ENCODE measurements around the gene RNF141. TPM values are rescaled to one million over a fixed set of nuclear protein-coding genes. Genes with fewer than 3 reads are reported as not detected.
A peak's percentile ranks its signal among the peaks of the same experiment; 100 is the strongest.

Gene RNF141
- total and polyA plus RNA-seq, 5 donors = 14.1 to 49.8 (median 40.9) TPM

DNA sequence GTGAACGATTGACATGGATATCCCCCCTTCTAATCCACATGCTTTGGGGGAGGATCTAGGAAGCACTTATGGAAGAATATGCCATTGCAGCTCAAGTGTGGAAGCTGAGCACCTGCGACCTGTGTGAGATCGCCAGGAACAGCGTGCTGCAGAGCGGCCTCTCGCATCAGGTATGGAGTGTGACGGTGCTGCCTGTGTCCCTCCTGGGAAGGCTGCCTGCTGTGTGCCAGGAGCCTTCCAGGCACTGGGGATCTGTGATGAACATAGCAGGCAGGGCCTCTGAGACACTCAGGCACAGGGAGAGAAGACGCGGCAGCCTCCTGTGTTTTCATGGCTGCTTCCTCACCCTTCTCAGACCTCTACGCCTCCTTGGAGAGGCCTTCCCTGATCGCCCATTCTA is 36.5 kb downstream of the RNF141 start:
- H3K4me3 ChIP-seq (ENCODE audit: low read length) = no peak overlapping the region
- H3K4me1 ChIP-seq (ENCODE audit: control insufficient read depth, insufficient read depth, low read length) = no peaks in the 10 kb centered on the region
- ATAC-seq (no peak), DNase-seq (no peak)
- intact Hi-C loops (cut with DNase I) = no loop called here
- H3K27me3 ChIP-seq (ENCODE audit: control insufficient read depth, insufficient read depth) = no peaks in the 10 kb centered on the region
- H3K9me3 ChIP-seq (ENCODE audit: control insufficient read depth, low read length) = no peaks in the 10 kb centered on the region
- 95% methylated on average over 11 of the region's 11 CpGs for WGBS
- H3K27ac ChIP-seq (ENCODE audit: low read length) = no peak overlapping the region

- Histone ChIP-seq H3K4me1 (ENCODE audit: control insufficient read depth, insufficient read depth, low read length) (no peaks in the 10 kb centered on the region), H3K27ac (ENCODE audit: low read length) (no peak overlapping the region), H3K4me3 (ENCODE audit: low read length) (no peak overlapping the region), H3K9me3 (ENCODE audit: control insufficient read depth, low read length) (no peaks in the 10 kb centered on the region), H3K27me3 (ENCODE audit: control insufficient read depth, insufficient read depth) (no peaks in the 10 kb centered on the region)
- DNase-seq (peak in 1 of 3 donors; percentile 56), ATAC-seq (no peak)
- WGBS = 78% methylated on average over 5 of the region's 5 CpGs
- intact Hi-C loops (cut with DNase I) = no loop called here
These were observed 37.1 kb downstream of the RNF141 start for GRCh38 chr11:10503777-10504480.

- H3K27me3 ChIP-seq (ENCODE audit: control insufficient read depth, insufficient read depth) = no peaks in the 10 kb centered on the region
- WGBS = 87% methylated on average over 2 of the region's 2 CpGs
- H3K27ac ChIP-seq (ENCODE audit: low read length) = no peak overlapping the region
- peak in 1 of 2 donors; percentile 46 for ATAC-seq
- intact Hi-C loops (cut with DNase I) = no loop called here
- H3K4me3 ChIP-seq (ENCODE audit: low read length) = no peak overlapping the region
- no peak for DNase-seq
- H3K4me1 ChIP-seq (ENCODE audit: control insufficient read depth, insufficient read depth, low read length) = no peaks in the 10 kb centered on the region
- H3K9me3 ChIP-seq (ENCODE audit: control insufficient read depth, low read length) = no peaks in the 10 kb centered on the region
These were observed 37.8 kb downstream of the RNF141 start for GRCh38 chr11:10503221-10503620.

- Histone ChIP-seq H3K4me1 (ENCODE audit: control insufficient read depth, insufficient read depth, low read length) (no peaks in the 10 kb centered on the region), H3K9me3 (ENCODE audit: control insufficient read depth, low read length) (no peaks in the 10 kb centered on the region), H3K27me3 (ENCODE audit: control insufficient read depth, insufficient read depth) (no peaks in the 10 kb centered on the region), H3K4me3 (ENCODE audit: low read length) (no peak overlapping the region), H3K27ac (ENCODE audit: low read length) (no peak overlapping the region)
- intact Hi-C loops (cut with DNase I) = no loop called here
- 84% methylated on average over 3 of the region's 3 CpGs for WGBS
- DNase-seq (no peak), ATAC-seq (peak; percentile 39 to 50)
These were observed 38.2 kb downstream of the RNF141 start for GRCh38 chr11:10502770-10503169.

DNA sequence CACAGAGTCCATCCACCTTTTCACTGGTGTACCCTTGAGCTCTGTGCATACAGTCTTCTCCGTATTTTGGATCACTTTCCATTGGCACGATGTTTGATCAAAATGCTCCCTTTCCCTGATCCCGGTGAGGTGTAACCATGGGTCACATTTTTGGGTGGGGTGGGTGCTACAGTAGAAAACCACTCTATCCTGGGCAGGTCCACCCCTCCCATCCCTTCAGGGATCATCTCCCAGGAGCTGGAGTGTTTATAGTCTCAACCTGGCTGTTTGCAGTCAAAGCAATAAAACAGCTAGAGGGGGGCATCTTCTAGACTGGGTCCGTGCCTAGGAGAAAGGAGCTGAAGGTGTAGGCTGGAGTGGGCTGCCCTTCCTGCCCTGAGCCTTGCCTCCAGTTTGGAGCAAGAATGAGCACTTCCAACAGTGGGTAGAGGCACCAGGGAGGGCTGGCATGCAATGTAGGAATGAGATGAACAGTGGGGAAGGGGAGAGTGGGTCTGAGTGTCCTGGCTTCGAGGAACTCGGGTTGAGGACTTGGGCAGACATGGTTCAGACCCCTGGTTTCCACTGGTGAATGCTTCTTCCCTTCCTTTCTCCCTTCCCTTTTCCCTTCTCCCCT is 38.8 kb downstream of the RNF141 start:
- no peaks in the 10 kb centered on the region for H3K27me3 ChIP-seq (ENCODE audit: control insufficient read depth, insufficient read depth)
- no peaks in the 10 kb centered on the region for H3K4me1 ChIP-seq (ENCODE audit: control insufficient read depth, insufficient read depth, low read length)
- H3K4me3 ChIP-seq (ENCODE audit: low read length) = no peak overlapping the region
- WGBS = 95% methylated on average over 6 of the region's 6 CpGs
- no peak for DNase-seq
- intact Hi-C loops (cut with DNase I) = no loop called here
- H3K27ac ChIP-seq (ENCODE audit: low read length) = no peak overlapping the region
- H3K9me3 ChIP-seq (ENCODE audit: control insufficient read depth, low read length) = no peaks in the 10 kb centered on the region
- no peak for ATAC-seq

DNA sequence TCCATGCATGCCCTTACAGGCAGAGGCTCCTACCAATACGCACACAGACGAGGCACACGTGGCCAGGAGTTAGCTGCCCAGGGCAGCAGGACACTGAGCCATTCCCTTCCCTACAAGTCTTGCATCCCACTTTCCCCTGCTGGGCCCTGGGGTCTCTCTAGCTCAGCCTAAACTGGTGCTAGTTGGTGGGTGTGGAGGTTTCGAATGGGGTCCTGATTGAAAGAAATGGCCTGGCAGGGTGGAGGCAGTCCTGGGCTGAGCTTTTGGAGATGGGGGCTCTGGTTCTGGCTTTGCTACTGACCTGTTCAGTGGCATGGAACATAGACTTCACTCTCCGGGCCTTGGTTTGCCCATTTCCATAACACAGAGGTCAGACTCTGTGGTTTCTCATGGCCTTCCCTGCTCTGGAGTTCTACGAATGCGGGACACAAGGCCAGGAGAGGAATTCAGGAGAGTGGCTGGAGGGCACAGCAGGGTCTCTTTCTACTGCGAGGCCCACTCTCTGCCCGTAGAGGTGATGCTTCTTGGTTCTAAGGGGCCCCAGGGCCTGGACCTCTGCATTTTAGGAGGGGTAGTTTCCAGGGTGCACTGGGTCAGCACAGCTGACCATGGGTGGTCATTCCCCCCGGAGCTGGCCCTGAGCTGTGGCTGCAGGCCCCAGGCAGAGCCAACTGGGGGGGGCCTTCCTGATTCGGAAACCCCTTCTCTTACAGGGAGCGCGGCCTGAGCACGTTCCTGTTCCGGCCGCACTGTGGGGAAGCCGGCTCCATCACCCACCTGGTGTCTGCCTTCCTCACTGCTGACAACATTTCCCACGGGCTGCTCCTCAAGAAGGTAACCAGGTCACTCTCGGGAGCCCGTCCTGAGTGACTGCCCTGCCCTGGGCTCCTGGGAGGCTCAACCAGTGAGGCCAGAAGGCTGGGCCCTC is 40.0 kb downstream of the RNF141 start:
- DNase-seq (no peak), ATAC-seq (no peak)
- Histone ChIP-seq H3K27ac (ENCODE audit: low read length) (no peak overlapping the region), H3K4me3 (ENCODE audit: low read length) (no peak overlapping the region), H3K4me1 (ENCODE audit: control insufficient read depth, insufficient read depth, low read length) (no peaks in the 10 kb centered on the region), H3K9me3 (ENCODE audit: control insufficient read depth, low read length) (no peaks in the 10 kb centered on the region), H3K27me3 (ENCODE audit: control insufficient read depth, insufficient read depth) (no peaks in the 10 kb centered on the region)
- 95% methylated on average over 20 of the region's 20 CpGs for WGBS
- intact Hi-C loops (cut with DNase I) = no loop called here

DNA sequence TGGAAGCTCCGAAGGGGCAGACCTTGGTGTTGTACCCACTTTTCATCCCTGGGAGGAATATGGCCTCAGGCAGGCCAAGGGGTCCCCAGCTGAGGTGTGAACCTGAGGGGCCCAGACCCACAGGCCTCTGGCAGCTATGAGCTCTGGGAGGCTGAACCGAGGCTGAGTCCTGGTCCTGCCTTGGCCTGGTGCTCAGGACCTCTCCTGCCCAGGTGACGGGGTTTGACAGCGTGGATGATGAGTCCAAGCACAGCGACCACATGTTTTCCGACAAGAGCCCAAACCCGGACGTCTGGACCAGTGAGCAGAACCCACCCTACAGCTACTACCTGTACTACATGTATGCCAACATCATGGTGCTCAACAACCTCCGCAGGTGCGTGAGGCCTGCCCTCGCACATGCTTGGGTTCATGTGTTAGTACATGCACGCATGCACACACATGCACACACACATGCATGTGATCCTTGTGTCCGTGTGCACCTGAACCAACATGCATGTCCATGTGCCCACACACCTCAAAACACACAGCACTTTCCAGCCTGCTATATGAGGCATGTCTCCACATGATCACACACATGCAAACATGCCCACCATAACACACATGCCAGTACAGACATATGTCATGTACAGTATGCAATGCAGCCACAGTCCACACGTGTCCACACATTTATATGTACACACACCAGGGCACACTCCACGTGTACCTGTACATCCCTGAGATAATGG is 40.9 kb downstream of the RNF141 start:
- Histone ChIP-seq H3K4me1 (ENCODE audit: control insufficient read depth, insufficient read depth, low read length) (no peaks in the 10 kb centered on the region), H3K27me3 (ENCODE audit: control insufficient read depth, insufficient read depth) (no peaks in the 10 kb centered on the region), H3K4me3 (ENCODE audit: low read length) (no peak overlapping the region), H3K9me3 (ENCODE audit: control insufficient read depth, low read length) (no peaks in the 10 kb centered on the region), H3K27ac (ENCODE audit: low read length) (no peak overlapping the region)
- DNase-seq (no peak), ATAC-seq (no peak)
- intact Hi-C loops (cut with DNase I) = no loop called here
- WGBS = 94% methylated on average over 15 of the region's 15 CpGs

DNA sequence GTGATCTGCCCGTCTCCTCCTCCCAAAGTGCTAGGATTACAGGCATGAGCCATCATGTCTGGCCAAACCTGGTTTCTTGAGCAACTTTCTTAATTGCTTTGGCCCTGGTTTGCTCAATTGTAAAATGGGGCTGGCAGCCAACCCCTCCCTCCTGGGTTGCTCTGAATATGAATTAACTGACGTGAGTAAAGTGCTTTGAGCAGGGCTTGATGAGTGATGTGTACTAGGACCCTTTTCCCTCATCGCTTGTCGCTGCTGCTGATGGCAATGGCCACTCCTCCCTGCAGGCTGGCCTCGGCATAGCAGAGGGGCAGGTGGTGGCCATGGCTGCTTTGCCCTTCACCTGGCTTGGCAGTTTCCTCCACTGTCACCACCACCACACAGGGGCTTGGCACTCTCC is 41.5 kb downstream of the RNF141 start:
- intact Hi-C loops (cut with DNase I) = no loop called here
- Histone ChIP-seq H3K4me3 (ENCODE audit: low read length) (no peak overlapping the region), H3K27me3 (ENCODE audit: control insufficient read depth, insufficient read depth) (no peaks in the 10 kb centered on the region), H3K9me3 (ENCODE audit: control insufficient read depth, low read length) (no peaks in the 10 kb centered on the region), H3K27ac (ENCODE audit: low read length) (no peak overlapping the region), H3K4me1 (ENCODE audit: control insufficient read depth, insufficient read depth, low read length) (no peaks in the 10 kb centered on the region)
- 92% methylated on average over 5 of the region's 5 CpGs for WGBS
- DNase-seq (no peak), ATAC-seq (no peak)

DNA sequence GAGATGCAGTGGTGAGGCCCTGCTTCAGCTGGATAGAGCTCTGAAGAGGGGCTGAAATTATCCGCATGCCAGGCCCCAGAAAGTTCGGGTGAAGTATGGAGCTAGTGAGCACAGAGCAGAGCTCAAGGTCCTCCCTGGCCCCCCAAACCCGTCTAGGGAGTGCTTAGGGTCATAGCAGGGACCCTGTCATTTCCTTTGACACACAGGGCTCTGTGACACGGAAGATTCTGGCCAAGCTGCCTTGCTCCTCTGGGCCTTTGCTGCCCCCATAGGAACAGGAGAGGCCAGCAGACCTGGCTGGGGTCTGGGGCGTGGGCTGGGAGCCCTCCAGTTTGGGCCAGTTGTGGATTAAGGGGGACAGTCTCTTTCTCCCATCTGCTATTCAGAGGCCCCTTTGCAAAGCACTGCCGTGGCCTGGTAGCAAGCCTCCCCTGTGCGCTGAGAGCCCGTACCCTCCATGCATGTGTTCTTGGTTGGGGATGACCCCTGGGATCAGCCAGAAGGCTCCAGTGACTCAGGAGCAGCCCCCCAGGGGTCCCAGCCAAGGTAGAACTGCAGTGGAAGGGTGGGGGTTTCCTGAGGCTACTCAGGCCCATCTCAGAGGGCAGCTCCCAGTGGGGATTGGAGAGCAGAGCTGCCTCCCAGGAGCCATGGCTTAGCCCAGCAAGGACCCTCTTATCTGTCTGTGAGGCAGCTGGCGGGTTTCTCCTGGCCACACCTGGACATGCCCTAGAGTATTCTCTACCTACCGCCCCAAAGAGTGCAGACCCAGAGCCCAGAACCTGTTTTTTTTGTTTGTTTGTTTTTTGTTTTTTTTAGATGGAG is 42.3 kb downstream of the RNF141 start:
- 90% methylated on average over 10 of the region's 10 CpGs for WGBS
- H3K9me3 ChIP-seq (ENCODE audit: control insufficient read depth, low read length) = no peaks in the 10 kb centered on the region
- intact Hi-C loops (cut with DNase I) = no loop called here
- ATAC-seq = no peak
- no peak overlapping the region for H3K27ac ChIP-seq (ENCODE audit: low read length)
- DNase-seq = no peak
- no peak overlapping the region for H3K4me3 ChIP-seq (ENCODE audit: low read length)
- no peaks in the 10 kb centered on the region for H3K4me1 ChIP-seq (ENCODE audit: control insufficient read depth, insufficient read depth, low read length)
- no peaks in the 10 kb centered on the region for H3K27me3 ChIP-seq (ENCODE audit: control insufficient read depth, insufficient read depth)

- Histone ChIP-seq H3K27ac (ENCODE audit: low read length) (no peak overlapping the region), H3K9me3 (ENCODE audit: control insufficient read depth, low read length) (no peaks in the 10 kb centered on the region), H3K4me1 (ENCODE audit: control insufficient read depth, insufficient read depth, low read length) (no peaks in the 10 kb centered on the region), H3K27me3 (ENCODE audit: control insufficient read depth, insufficient read depth) (no peaks in the 10 kb centered on the region), H3K4me3 (ENCODE audit: low read length) (no peak overlapping the region)
- no peak for DNase-seq
- WGBS = 94% methylated on average over 7 of the region's 7 CpGs
- intact Hi-C loops (cut with DNase I) = no loop called here
- no peak for ATAC-seq
These were observed 43.0 kb downstream of the RNF141 start for GRCh38 chr11:10498022-10498400.

Data from right cardiac atrium (tissue), 5 donors.